ENCODE data around the gene CDH23.

The CDH23 gene

GRCh38 chr10:71453186-71453585, 56.5 kb downstream of the CDH23 start:
- no peak for TF ChIP-seq CTCF (IDR thresholded peaks at IDR 0.05)

GRCh38 chr10:71454347-71454746, 57.6 kb downstream of the CDH23 start:
- no peak for TF ChIP-seq CTCF (IDR thresholded peaks at IDR 0.05)

- no peak for TF ChIP-seq CTCF (IDR thresholded peaks at IDR 0.05)
Measured at GRCh38 chr10:71455035-71455434, 58.3 kb downstream of the CDH23 start.

- no peak for TF ChIP-seq CTCF (IDR thresholded peaks at IDR 0.05)
Measured at GRCh38 chr10:71456631-71457030, 59.9 kb downstream of the CDH23 start.

GRCh38 chr10:71457908-71458307, 61.2 kb downstream of the CDH23 start:
- TF ChIP-seq CTCF (IDR thresholded peaks at IDR 0.05), result no peak

GRCh38 chr10:71458387-71458786, 61.7 kb downstream of the CDH23 start:
- TF ChIP-seq CTCF (IDR thresholded peaks at IDR 0.05), result no peak

- TF ChIP-seq CTCF (IDR thresholded peaks at IDR 0.05), result no peak
Measured at GRCh38 chr10:71459513-71459912, 62.8 kb downstream of the CDH23 start.

GRCh38 chr10:71460615-71461014, 63.9 kb downstream of the CDH23 start:
- no peak for TF ChIP-seq CTCF (IDR thresholded peaks at IDR 0.05)

Measured in LNCAP (cell line).